H1 (cell line): ENCODE results near the gene ST6GALNAC3. TPM values are rescaled to one million over a fixed set of nuclear protein-coding genes. Genes with fewer than 3 reads are reported as not detected.

Experiments used
- BRCA1 ChIP-seq: IDR thresholded peaks from 2 replicates; pipeline ENCODE4 v1.6.1; 2012; ENCODE audit warnings: low read depth, low read length, improper control_type of control experiment
- GABPA ChIP-seq: IDR thresholded peaks from 2 replicates; pipeline ENCODE4 v1.6.1; 2011; ENCODE audit warnings: mild to moderate bottlenecking, low read length, moderate library complexity, borderline replicate concordance; ENCODE audit not compliant: insufficient read depth
- NRF1 ChIP-seq: IDR thresholded peaks from 2 replicates; pipeline ENCODE4 v1.6.1; 2011; ENCODE audit warnings: mild to moderate bottlenecking, low read depth, low read length, improper control_type of control experiment
- PHF8 ChIP-seq: fragments of 200-600 bp; sonication (generic); conservative IDR thresholded peaks from 2 replicates; pipeline ENCODE4 v1.7.1; 2012; ENCODE audit warnings: low read depth, mild to moderate bottlenecking, inconsistent platforms, low read length, moderate library complexity
- RBBP5 ChIP-seq: IDR thresholded peaks from 2 replicates; pipeline ENCODE4 v1.7.1; 2012; ENCODE audit warnings: low read depth, mild to moderate bottlenecking, inconsistent platforms, low read length, moderate library complexity, borderline replicate concordance
- SAP30 ChIP-seq: fragments of 300-600 bp; sonication (generic); IDR thresholded peaks from 2 replicates; pipeline ENCODE4 v1.7.1; 2012; ENCODE audit warnings: low read length, moderate library complexity, mild to moderate bottlenecking, inconsistent platforms; ENCODE audit not compliant: insufficient read depth, insufficient replicate concordance
- SUZ12 ChIP-seq: fragments of 200-600 bp; sonication (generic); IDR thresholded peaks from 2 replicates; pipeline ENCODE4 v1.6.1; 2012; ENCODE audit warnings: mild to moderate bottlenecking, inconsistent platforms, low read length, moderate library complexity, mixed read lengths
- TCF12 ChIP-seq: IDR thresholded peaks from 2 replicates; pipeline ENCODE4 v1.6.1; 2011; ENCODE audit warnings: low read depth, mild to moderate bottlenecking, low read length
- polyA plus RNA-seq, 7 experiments: library from polyadenylated mRNA; depleted of rRNA in 3 of 7; stranded (reverse) in 5 of 7; unstranded in 2 of 7; fragments of >200 nt in 5 of 7; fragments of 200-250 nt in 2 of 7; gene quantifications; 1 replicate in 5 of 7; 2 replicates in 1 of 7; 4 replicates in 1 of 7; pipeline versions ENCODE4 v1.2.1 to v1.2.3, GENCODE V29; 2011 to 2013; ENCODE audit warnings: missing spikeins in 2 of 7, mixed read lengths in 2 of 7
- total RNA-seq: library from RNA; stranded (reverse); fragmentation: NEBNext Ultra II Directional; extraction: Animal tissue kit (Norgen Biotek cat#: 25700); gene quantifications from 2 replicates; pipeline ENCODE4 v1.2.1, GENCODE V29; 2021
- TF ChIP-seq, protein P1 (sequence below): fragments of 300-600 bp; sonication (generic); IDR thresholded peaks from 2 replicates; pipeline ENCODE4 v1.7.1; 2012; ENCODE audit warnings: low read length, moderate library complexity, mild to moderate bottlenecking, inconsistent platforms; ENCODE audit not compliant: insufficient replicate concordance
- TF ChIP-seq, protein P2 (sequence below): IDR thresholded peaks from 2 replicates; pipeline ENCODE4 v1.6.1; 2012; ENCODE audit warnings: low read length, inconsistent platforms

Gene ST6GALNAC3
- total and polyA plus RNA-seq, 2 of the 8 experiments (the other 6 are each of a cell fraction or from before 2014, with no cell fraction given) = 4.9 to 19.0 TPM

DNA sequence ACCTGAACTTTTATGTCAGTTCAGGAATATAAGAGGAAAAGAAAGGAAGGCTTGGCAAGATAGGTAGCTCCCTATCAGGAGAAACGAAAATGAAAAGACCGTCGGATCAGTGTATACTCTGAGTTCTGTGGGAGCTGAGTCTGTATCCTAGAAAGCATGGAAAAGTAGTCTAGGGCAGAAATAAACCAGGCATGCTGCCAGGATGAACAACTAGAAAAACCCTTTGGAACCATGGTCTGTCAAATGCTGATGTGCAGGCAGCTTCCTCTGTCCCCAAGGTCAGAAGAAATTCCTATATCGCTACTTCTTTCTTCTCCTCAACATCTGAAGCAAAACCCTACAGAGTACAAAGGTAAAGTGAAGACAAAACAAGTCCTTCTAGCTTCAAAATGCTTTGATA, 268.8 kb downstream of the ST6GALNAC3 start (continued):
- TF ChIP-seq, protein P1, sequence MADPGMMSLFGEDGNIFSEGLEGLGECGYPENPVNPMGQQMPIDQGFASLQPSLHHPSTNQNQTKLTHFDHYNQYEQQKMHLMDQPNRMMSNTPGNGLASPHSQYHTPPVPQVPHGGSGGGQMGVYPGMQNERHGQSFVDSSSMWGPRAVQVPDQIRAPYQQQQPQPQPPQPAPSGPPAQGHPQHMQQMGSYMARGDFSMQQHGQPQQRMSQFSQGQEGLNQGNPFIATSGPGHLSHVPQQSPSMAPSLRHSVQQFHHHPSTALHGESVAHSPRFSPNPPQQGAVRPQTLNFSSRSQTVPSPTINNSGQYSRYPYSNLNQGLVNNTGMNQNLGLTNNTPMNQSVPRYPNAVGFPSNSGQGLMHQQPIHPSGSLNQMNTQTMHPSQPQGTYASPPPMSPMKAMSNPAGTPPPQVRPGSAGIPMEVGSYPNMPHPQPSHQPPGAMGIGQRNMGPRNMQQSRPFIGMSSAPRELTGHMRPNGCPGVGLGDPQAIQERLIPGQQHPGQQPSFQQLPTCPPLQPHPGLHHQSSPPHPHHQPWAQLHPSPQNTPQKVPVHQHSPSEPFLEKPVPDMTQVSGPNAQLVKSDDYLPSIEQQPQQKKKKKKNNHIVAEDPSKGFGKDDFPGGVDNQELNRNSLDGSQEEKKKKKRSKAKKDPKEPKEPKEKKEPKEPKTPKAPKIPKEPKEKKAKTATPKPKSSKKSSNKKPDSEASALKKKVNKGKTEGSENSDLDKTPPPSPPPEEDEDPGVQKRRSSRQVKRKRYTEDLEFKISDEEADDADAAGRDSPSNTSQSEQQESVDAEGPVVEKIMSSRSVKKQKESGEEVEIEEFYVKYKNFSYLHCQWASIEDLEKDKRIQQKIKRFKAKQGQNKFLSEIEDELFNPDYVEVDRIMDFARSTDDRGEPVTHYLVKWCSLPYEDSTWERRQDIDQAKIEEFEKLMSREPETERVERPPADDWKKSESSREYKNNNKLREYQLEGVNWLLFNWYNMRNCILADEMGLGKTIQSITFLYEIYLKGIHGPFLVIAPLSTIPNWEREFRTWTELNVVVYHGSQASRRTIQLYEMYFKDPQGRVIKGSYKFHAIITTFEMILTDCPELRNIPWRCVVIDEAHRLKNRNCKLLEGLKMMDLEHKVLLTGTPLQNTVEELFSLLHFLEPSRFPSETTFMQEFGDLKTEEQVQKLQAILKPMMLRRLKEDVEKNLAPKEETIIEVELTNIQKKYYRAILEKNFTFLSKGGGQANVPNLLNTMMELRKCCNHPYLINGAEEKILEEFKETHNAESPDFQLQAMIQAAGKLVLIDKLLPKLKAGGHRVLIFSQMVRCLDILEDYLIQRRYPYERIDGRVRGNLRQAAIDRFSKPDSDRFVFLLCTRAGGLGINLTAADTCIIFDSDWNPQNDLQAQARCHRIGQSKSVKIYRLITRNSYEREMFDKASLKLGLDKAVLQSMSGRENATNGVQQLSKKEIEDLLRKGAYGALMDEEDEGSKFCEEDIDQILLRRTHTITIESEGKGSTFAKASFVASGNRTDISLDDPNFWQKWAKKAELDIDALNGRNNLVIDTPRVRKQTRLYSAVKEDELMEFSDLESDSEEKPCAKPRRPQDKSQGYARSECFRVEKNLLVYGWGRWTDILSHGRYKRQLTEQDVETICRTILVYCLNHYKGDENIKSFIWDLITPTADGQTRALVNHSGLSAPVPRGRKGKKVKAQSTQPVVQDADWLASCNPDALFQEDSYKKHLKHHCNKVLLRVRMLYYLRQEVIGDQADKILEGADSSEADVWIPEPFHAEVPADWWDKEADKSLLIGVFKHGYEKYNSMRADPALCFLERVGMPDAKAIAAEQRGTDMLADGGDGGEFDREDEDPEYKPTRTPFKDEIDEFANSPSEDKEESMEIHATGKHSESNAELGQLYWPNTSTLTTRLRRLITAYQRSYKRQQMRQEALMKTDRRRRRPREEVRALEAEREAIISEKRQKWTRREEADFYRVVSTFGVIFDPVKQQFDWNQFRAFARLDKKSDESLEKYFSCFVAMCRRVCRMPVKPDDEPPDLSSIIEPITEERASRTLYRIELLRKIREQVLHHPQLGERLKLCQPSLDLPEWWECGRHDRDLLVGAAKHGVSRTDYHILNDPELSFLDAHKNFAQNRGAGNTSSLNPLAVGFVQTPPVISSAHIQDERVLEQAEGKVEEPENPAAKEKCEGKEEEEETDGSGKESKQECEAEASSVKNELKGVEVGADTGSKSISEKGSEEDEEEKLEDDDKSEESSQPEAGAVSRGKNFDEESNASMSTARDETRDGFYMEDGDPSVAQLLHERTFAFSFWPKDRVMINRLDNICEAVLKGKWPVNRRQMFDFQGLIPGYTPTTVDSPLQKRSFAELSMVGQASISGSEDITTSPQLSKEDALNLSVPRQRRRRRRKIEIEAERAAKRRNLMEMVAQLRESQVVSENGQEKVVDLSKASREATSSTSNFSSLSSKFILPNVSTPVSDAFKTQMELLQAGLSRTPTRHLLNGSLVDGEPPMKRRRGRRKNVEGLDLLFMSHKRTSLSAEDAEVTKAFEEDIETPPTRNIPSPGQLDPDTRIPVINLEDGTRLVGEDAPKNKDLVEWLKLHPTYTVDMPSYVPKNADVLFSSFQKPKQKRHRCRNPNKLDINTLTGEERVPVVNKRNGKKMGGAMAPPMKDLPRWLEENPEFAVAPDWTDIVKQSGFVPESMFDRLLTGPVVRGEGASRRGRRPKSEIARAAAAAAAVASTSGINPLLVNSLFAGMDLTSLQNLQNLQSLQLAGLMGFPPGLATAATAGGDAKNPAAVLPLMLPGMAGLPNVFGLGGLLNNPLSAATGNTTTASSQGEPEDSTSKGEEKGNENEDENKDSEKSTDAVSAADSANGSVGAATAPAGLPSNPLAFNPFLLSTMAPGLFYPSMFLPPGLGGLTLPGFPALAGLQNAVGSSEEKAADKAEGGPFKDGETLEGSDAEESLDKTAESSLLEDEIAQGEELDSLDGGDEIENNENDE = no peak
- TF ChIP-seq TCF12 = no peak
- no peak for TF ChIP-seq RBBP5
- TF ChIP-seq, protein P2, sequence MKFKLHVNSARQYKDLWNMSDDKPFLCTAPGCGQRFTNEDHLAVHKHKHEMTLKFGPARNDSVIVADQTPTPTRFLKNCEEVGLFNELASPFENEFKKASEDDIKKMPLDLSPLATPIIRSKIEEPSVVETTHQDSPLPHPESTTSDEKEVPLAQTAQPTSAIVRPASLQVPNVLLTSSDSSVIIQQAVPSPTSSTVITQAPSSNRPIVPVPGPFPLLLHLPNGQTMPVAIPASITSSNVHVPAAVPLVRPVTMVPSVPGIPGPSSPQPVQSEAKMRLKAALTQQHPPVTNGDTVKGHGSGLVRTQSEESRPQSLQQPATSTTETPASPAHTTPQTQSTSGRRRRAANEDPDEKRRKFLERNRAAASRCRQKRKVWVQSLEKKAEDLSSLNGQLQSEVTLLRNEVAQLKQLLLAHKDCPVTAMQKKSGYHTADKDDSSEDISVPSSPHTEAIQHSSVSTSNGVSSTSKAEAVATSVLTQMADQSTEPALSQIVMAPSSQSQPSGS = no peak
- no peak for TF ChIP-seq SAP30
- TF ChIP-seq NRF1 = no peak
- TF ChIP-seq BRCA1 = no peak
- TF ChIP-seq GABPA = no peak
- TF ChIP-seq PHF8 = no peak
- no peak for TF ChIP-seq SUZ12
